ENCODE data around the gene RHCG. TPM values are rescaled to one million over a fixed set of nuclear protein-coding genes. Genes with fewer than 3 reads are reported as not detected.
A peak's percentile ranks its signal among the peaks of the same experiment; 100 is the strongest.

Gene RHCG
- polyA plus RNA-seq, 1 of the 3 experiments (the other 2 are of a cell fraction), result not detected

DNA sequence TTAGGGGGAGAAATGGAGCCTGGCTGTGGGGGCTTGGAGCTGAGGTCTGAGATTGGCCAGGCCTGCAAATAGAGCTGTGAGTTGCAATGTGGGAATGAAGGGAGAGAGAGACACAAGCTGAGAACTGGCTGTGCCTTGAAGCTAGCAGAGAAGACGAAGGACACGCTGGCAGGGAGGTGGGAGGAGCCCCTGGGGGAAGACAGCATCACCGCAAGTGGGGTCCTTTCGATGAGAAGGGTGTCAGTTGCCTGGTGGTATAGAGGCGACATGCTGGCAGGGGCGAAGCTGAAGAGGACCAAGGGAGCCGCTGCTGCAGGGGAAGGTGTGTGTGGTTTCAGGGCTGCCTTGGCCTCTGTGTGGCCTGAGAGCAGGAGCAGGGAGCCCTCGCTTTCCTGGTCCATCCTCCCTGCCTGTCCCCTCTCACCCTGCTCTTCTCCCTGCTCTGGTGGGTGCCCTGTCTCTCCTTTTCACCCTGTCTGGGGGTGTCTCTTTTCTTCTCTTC, 5.5 kb downstream of the RHCG start:
- Histone ChIP-seq H3K9me2 (no peaks in the 10 kb centered on the region), H3K36me3 (replicated peaks in 1 of 2; ENCODE audit: control insufficient read depth in 1 of 2, insufficient read depth in 2 of 2, low read length in 1 of 2) (no peaks in the 10 kb centered on the region), H3K9me3 (no peaks in the 10 kb centered on the region), H3F3A (replicated peaks; ENCODE audit: insufficient read depth) (no peaks in the 10 kb centered on the region), H3K79me2 (ENCODE audit: insufficient read depth) (no peaks in the 10 kb centered on the region), H3K27ac (ENCODE audit: low read depth in 2 of 2, low read length in 1 of 2) (no peak overlapping the region), H4K20me1 (ENCODE audit: insufficient read depth) (no peaks in the 10 kb centered on the region), H3K4me2 (no peak overlapping the region), H3K9ac (no peak overlapping the region), H3K27me3 (ENCODE audit: insufficient read depth) (no peaks in the 10 kb centered on the region), H3K4me3 (ENCODE audit: low read depth in 2 of 2, low read length in 1 of 2) (no peak overlapping the region), H2AFZ (ENCODE audit: low read depth) (no peak overlapping the region), H3K4me1 (ENCODE audit: control insufficient read depth in 1 of 2, insufficient read depth in 2 of 2, low read depth in 1 of 2, low read length in 1 of 2) (peaks cover 0 to 4% of the 10 kb centered on the region in 2 experiments; a peak in 1 of 4 replicates)
- DNase-seq, result no peak
- ChIA-PET CTCF (interaction anchor here (1.2 to 3.7 kb wide), 3 partner anchors 48 to 133 kb away, joined by 3 to 17 read pairs (median 6); no protein-coding TSS in a partner anchor), POLR2A (no interaction called here)
- WGBS (ENCODE audit: low lambda C conversion rate), result 78% methylated on average over 8 of the region's 8 CpGs
- TF ChIP-seq YY1 (IDR thresholded peaks at IDR 0.05; ENCODE audit: low read depth) (no peak), POLR2AphosphoS5 (IDR thresholded peaks at IDR 0.05; ENCODE audit: low read depth, low read length) (no peak)

DNA sequence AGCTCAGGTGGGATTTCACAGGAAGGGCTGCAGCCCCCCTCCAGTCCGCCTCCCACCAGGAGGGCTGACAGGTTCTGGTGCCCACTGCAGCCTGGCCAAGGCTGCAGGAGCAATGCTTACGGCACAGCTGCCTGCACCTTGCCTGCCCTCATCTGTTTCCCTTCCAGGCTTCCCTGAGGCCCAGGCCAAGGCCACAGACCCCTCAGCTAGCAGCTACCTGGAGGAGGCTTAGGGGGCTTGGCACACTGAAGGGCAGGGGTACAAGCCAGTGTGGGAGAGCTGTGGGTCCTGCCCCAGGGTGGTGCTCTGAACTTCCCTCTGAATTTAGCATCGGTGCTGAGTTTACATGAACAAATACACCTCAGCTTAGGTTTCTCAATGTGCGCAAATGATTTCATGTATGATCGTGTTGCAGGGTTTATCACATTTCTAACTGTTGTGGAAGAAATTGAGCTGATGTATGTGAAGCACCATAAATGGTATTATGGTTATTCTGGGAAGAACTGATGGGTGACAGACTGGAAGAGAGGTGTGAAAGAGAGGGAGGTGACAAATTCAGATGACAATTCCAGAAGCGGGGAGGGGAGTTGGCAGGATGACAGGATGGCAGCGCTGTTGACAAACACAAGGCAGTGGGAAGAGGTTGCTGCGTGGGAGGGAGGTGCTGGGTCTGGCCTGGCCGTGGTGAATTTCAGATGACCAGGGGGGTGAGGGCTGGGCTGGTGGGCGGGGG, 6.1 kb downstream of the RHCG start:
- Histone ChIP-seq H3K4me2 (no peak overlapping the region), H2AFZ (ENCODE audit: low read depth) (no peak overlapping the region), H3K27me3 (ENCODE audit: insufficient read depth) (no peaks in the 10 kb centered on the region), H3K27ac (ENCODE audit: low read depth in 2 of 2, low read length in 1 of 2) (no peak overlapping the region), H4K20me1 (ENCODE audit: insufficient read depth) (no peaks in the 10 kb centered on the region), H3F3A (replicated peaks; ENCODE audit: insufficient read depth) (peaks cover 2% of the 10 kb centered on the region), H3K4me3 (ENCODE audit: low read depth in 2 of 2, low read length in 1 of 2) (no peak overlapping the region), H3K9me3 (no peaks in the 10 kb centered on the region), H3K4me1 (ENCODE audit: control insufficient read depth in 1 of 2, insufficient read depth in 2 of 2, low read depth in 1 of 2, low read length in 1 of 2) (peaks cover 0 to 4% of the 10 kb centered on the region in 2 experiments; a peak in 1 of 4 replicates), H3K79me2 (ENCODE audit: insufficient read depth) (no peaks in the 10 kb centered on the region), H3K36me3 (replicated peaks in 1 of 2; ENCODE audit: control insufficient read depth in 1 of 2, insufficient read depth in 2 of 2, low read length in 1 of 2) (no peaks in the 10 kb centered on the region), H3K9ac (no peak overlapping the region), H3K9me2 (no peaks in the 10 kb centered on the region)
- 67% methylated on average over 10 of the region's 10 CpGs for WGBS (ENCODE audit: low lambda C conversion rate)
- DNase-seq, result peak; percentile 53
- CTCF ChIA-PET, result interaction anchor here (0.8 to 3.7 kb wide), 3 partner anchors 18 to 132 kb away, joined by 3 to 17 read pairs (median 5); no protein-coding TSS in a partner anchor
- POLR2A ChIA-PET, result no interaction called here
- TF ChIP-seq, protein P1, sequence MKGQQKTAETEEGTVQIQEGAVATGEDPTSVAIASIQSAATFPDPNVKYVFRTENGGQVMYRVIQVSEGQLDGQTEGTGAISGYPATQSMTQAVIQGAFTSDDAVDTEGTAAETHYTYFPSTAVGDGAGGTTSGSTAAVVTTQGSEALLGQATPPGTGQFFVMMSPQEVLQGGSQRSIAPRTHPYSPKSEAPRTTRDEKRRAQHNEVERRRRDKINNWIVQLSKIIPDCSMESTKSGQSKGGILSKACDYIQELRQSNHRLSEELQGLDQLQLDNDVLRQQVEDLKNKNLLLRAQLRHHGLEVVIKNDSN (IDR thresholded peaks at IDR 0.05; ENCODE audit: borderline replicate concordance, low read depth), result no peak
- TF ChIP-seq TEAD4 (IDR thresholded peaks at IDR 0.05; ENCODE audit: borderline replicate concordance, insufficient read depth) (no peak), SIN3A (IDR thresholded peaks at IDR 0.05; ENCODE audit: borderline replicate concordance, low read depth, low read length) (no peak), RXRA (IDR thresholded peaks at IDR 0.05; ENCODE audit: borderline replicate concordance, low read depth) (no peak), JUND (IDR thresholded peaks at IDR 0.05) (no peak), FOSL2 (IDR thresholded peaks at IDR 0.05; ENCODE audit: borderline replicate concordance, low read depth) (no peak), RFX5 (IDR thresholded peaks at IDR 0.05; ENCODE audit: low read length) (no peak), POLR2AphosphoS5 (IDR thresholded peaks at IDR 0.05; ENCODE audit: low read depth, low read length) (no peak), NFIC (IDR thresholded peaks at IDR 0.05; ENCODE audit: borderline replicate concordance) (no peak), MXI1 (IDR thresholded peaks at IDR 0.05; ENCODE audit: low read depth, low read length) (no peak), EP300 (IDR thresholded peaks at IDR 0.05; ENCODE audit: borderline replicate concordance in 1 of 2, low read depth in 1 of 2, low read length in 1 of 2) (no peak), SMC3 (IDR thresholded peaks at IDR 0.05; ENCODE audit: low read depth, low read length) (no peak), MEF2A (IDR thresholded peaks at IDR 0.05; ENCODE audit: borderline replicate concordance, low read depth) (no peak), TCF12 (IDR thresholded peaks at IDR 0.05) (no peak), TAF1 (IDR thresholded peaks at IDR 0.05; ENCODE audit: borderline replicate concordance, low read depth, low read length) (no peak)
- TF ChIP-seq, protein P2, sequence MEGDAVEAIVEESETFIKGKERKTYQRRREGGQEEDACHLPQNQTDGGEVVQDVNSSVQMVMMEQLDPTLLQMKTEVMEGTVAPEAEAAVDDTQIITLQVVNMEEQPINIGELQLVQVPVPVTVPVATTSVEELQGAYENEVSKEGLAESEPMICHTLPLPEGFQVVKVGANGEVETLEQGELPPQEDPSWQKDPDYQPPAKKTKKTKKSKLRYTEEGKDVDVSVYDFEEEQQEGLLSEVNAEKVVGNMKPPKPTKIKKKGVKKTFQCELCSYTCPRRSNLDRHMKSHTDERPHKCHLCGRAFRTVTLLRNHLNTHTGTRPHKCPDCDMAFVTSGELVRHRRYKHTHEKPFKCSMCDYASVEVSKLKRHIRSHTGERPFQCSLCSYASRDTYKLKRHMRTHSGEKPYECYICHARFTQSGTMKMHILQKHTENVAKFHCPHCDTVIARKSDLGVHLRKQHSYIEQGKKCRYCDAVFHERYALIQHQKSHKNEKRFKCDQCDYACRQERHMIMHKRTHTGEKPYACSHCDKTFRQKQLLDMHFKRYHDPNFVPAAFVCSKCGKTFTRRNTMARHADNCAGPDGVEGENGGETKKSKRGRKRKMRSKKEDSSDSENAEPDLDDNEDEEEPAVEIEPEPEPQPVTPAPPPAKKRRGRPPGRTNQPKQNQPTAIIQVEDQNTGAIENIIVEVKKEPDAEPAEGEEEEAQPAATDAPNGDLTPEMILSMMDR (IDR thresholded peaks at IDR 0.05), result no peak
- TF ChIP-seq, protein P3, sequence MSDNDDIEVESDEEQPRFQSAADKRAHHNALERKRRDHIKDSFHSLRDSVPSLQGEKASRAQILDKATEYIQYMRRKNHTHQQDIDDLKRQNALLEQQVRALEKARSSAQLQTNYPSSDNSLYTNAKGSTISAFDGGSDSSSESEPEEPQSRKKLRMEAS (IDR thresholded peaks at IDR 0.05; ENCODE audit: low read depth), result no peak
- TF ChIP-seq, protein P4, sequence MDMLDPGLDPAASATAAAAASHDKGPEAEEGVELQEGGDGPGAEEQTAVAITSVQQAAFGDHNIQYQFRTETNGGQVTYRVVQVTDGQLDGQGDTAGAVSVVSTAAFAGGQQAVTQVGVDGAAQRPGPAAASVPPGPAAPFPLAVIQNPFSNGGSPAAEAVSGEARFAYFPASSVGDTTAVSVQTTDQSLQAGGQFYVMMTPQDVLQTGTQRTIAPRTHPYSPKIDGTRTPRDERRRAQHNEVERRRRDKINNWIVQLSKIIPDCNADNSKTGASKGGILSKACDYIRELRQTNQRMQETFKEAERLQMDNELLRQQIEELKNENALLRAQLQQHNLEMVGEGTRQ (IDR thresholded peaks at IDR 0.05; ENCODE audit: borderline replicate concordance, low read depth, low read length), result no peak
- TF ChIP-seq, protein P5, sequence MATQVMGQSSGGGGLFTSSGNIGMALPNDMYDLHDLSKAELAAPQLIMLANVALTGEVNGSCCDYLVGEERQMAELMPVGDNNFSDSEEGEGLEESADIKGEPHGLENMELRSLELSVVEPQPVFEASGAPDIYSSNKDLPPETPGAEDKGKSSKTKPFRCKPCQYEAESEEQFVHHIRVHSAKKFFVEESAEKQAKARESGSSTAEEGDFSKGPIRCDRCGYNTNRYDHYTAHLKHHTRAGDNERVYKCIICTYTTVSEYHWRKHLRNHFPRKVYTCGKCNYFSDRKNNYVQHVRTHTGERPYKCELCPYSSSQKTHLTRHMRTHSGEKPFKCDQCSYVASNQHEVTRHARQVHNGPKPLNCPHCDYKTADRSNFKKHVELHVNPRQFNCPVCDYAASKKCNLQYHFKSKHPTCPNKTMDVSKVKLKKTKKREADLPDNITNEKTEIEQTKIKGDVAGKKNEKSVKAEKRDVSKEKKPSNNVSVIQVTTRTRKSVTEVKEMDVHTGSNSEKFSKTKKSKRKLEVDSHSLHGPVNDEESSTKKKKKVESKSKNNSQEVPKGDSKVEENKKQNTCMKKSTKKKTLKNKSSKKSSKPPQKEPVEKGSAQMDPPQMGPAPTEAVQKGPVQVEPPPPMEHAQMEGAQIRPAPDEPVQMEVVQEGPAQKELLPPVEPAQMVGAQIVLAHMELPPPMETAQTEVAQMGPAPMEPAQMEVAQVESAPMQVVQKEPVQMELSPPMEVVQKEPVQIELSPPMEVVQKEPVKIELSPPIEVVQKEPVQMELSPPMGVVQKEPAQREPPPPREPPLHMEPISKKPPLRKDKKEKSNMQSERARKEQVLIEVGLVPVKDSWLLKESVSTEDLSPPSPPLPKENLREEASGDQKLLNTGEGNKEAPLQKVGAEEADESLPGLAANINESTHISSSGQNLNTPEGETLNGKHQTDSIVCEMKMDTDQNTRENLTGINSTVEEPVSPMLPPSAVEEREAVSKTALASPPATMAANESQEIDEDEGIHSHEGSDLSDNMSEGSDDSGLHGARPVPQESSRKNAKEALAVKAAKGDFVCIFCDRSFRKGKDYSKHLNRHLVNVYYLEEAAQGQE (IDR thresholded peaks at IDR 0.05; ENCODE audit: low read depth, low read length), result no peak

All from SK-N-SH (cell line).